ENCODE data around the gene KAZN. TPM values are rescaled to one million over a fixed set of nuclear protein-coding genes. Genes with fewer than 3 reads are reported as not detected.

The KAZN gene
- polyA plus RNA-seq, 1 donor (not counting 4 experiments of a cell fraction or from before 2014, with no cell fraction given) = 5.9 TPM

DNA sequence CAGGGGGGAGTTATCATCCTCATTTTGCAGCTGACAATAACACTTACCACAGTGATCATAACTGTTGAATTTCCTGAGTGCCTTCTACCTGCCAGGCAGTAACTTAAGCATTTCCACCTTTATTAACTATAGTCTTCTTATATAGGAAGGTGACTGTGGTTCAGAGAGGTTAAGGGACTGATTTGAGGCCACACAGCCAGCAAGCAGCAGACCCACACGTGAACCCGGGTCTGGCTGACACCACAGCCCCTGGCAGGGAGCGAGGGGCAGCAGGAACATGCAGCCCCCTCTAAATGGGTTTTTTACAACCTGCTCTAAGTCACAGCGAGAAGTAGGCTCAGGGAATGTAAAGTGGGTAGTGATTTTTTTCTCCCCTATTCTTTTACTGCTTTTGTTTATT is 248.2 kb downstream of the KAZN start:
- H3K9me1 ChIP-seq (ENCODE audit: control insufficient read depth, extremely low read depth, insufficient read depth, low read length) = no peaks in the 10 kb centered on the region
- peaks cover 4% of the 10 kb centered on the region for H3K4me1 ChIP-seq (ENCODE audit: control insufficient read depth, extremely low read depth, insufficient read depth, low read length)
- H3K4me3 ChIP-seq (ENCODE audit: control insufficient read depth in 2 of 3, extremely low read depth in 1 of 3, insufficient read depth in 2 of 3, low read depth in 1 of 3, low read length in 3 of 3) = no peak overlapping the region
- peaks cover 6% of the 10 kb centered on the region for H3K9me3 ChIP-seq (ENCODE audit: control insufficient read depth, low read depth, low read length)
- H2AFZ ChIP-seq (ENCODE audit: control insufficient read depth, low read length) = no peak overlapping the region
- DNase-seq (ENCODE audit: low read depth, low spot score) = no peak
- H3K27me3 ChIP-seq (ENCODE audit: control insufficient read depth, extremely low read depth, insufficient read depth, low read length) = peaks cover 3% of the 10 kb centered on the region
- H4K20me1 ChIP-seq (ENCODE audit: control insufficient read depth, extremely low read depth, insufficient read depth, low read length) = no peaks in the 10 kb centered on the region
- dilution Hi-C loops (cut with MboI; ENCODE audit: extremely low pct_ligation_motif_present, low sequenced_read_pairs) = no loop called here
- no peak for FAIRE-seq
- no peak overlapping the region for H3K27ac ChIP-seq (ENCODE audit: control insufficient read depth, insufficient read depth, low read length)
- H3K9ac ChIP-seq (ENCODE audit: control insufficient read depth, extremely low read depth, insufficient read depth, low read length) = no peak overlapping the region
- no peaks in the 10 kb centered on the region for H3K36me3 ChIP-seq (ENCODE audit: control insufficient read depth in 2 of 2, extremely low read depth in 1 of 2, insufficient read depth in 2 of 2, low read length in 2 of 2)
- H3K79me2 ChIP-seq (ENCODE audit: control insufficient read depth, insufficient read depth, low read length) = no peaks in the 10 kb centered on the region
- no peak overlapping the region for H3K4me2 ChIP-seq (ENCODE audit: control insufficient read depth, extremely low read depth, insufficient read depth, low read depth, low read length)
- TF ChIP-seq EZH2 (IDR thresholded peaks at IDR 0.05; ENCODE audit: low read length) = no peak
- TF ChIP-seq, protein P1, sequence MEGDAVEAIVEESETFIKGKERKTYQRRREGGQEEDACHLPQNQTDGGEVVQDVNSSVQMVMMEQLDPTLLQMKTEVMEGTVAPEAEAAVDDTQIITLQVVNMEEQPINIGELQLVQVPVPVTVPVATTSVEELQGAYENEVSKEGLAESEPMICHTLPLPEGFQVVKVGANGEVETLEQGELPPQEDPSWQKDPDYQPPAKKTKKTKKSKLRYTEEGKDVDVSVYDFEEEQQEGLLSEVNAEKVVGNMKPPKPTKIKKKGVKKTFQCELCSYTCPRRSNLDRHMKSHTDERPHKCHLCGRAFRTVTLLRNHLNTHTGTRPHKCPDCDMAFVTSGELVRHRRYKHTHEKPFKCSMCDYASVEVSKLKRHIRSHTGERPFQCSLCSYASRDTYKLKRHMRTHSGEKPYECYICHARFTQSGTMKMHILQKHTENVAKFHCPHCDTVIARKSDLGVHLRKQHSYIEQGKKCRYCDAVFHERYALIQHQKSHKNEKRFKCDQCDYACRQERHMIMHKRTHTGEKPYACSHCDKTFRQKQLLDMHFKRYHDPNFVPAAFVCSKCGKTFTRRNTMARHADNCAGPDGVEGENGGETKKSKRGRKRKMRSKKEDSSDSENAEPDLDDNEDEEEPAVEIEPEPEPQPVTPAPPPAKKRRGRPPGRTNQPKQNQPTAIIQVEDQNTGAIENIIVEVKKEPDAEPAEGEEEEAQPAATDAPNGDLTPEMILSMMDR (optimal IDR thresholded peaks at IDR 0.05 in 1 of 3, IDR thresholded peaks at IDR 0.05 in 1 of 3, conservative IDR thresholded peaks at IDR 0.05 in 1 of 3; ENCODE audit: extremely low read depth in 1 of 3, insufficient read depth in 2 of 3, low read length in 3 of 3) = no peak

DNA sequence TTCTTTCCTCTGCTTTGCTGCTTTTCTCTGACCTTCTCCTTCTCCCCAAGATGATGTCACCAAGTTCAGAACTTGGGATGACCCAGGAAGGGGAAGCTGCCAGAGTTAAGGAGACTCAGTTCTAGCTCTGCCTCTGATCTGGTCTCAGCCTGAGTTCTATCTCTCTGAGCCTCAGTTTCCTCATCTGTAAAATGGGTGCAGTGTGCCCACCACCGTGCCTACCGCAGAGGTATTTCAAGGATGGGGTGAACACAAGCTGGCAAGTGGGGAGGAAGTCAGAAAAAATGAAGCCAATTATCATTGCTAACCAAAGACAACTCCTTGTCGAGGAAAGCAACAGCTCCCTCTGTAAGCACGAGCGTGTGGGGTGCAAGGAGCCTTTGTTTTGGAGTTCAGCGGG is 249.7 kb downstream of the KAZN start:
- Histone ChIP-seq H3K4me2 (ENCODE audit: control insufficient read depth, extremely low read depth, insufficient read depth, low read depth, low read length) (no peak overlapping the region), H3K9me1 (ENCODE audit: control insufficient read depth, extremely low read depth, insufficient read depth, low read length) (no peaks in the 10 kb centered on the region), H3K36me3 (ENCODE audit: control insufficient read depth in 2 of 2, extremely low read depth in 1 of 2, insufficient read depth in 2 of 2, low read length in 2 of 2) (no peaks in the 10 kb centered on the region), H3K27me3 (ENCODE audit: control insufficient read depth, extremely low read depth, insufficient read depth, low read length) (peaks cover 3% of the 10 kb centered on the region), H4K20me1 (ENCODE audit: control insufficient read depth, extremely low read depth, insufficient read depth, low read length) (no peaks in the 10 kb centered on the region), H3K9me3 (ENCODE audit: control insufficient read depth, low read depth, low read length) (no peaks in the 10 kb centered on the region), H3K4me3 (ENCODE audit: control insufficient read depth in 2 of 3, extremely low read depth in 1 of 3, insufficient read depth in 2 of 3, low read depth in 1 of 3, low read length in 3 of 3) (no peak overlapping the region), H2AFZ (ENCODE audit: control insufficient read depth, low read length) (no peak overlapping the region), H3K9ac (ENCODE audit: control insufficient read depth, extremely low read depth, insufficient read depth, low read length) (no peak overlapping the region), H3K4me1 (ENCODE audit: control insufficient read depth, extremely low read depth, insufficient read depth, low read length) (peaks cover 4% of the 10 kb centered on the region), H3K27ac (ENCODE audit: control insufficient read depth, insufficient read depth, low read length) (no peak overlapping the region), H3K79me2 (ENCODE audit: control insufficient read depth, insufficient read depth, low read length) (no peaks in the 10 kb centered on the region)
- DNase-seq (ENCODE audit: low read depth, low spot score) (no peak), FAIRE-seq (no peak)
- dilution Hi-C loops (cut with MboI; ENCODE audit: extremely low pct_ligation_motif_present, low sequenced_read_pairs) = no loop called here
- TF ChIP-seq, protein P1 (optimal IDR thresholded peaks at IDR 0.05 in 1 of 3, IDR thresholded peaks at IDR 0.05 in 1 of 3, conservative IDR thresholded peaks at IDR 0.05 in 1 of 3; ENCODE audit: extremely low read depth in 1 of 3, insufficient read depth in 2 of 3, low read length in 3 of 3) = no peak
- no peak for TF ChIP-seq EZH2 (IDR thresholded peaks at IDR 0.05; ENCODE audit: low read length)
